HG03060 (cell line): ENCODE measurements around the gene ZNF891.

Source experiments
- ATAC-seq: cut with Tn5 transposase; IDR thresholded peaks from one replicate; pipeline ENCODE4 v1.9.1; 2021; ENCODE audit warnings: low read depth, moderate number of reproducible peaks; ENCODE audit not compliant: unreplicated experiment

Gene ZNF891

GRCh38 chr12:133063556-133063955 is 66.5 kb downstream of the ZNF891 start:
- no peak for ATAC-seq

- no peak for ATAC-seq
These were observed 68.1 kb downstream of the ZNF891 start for GRCh38 chr12:133061954-133062353.

DNA sequence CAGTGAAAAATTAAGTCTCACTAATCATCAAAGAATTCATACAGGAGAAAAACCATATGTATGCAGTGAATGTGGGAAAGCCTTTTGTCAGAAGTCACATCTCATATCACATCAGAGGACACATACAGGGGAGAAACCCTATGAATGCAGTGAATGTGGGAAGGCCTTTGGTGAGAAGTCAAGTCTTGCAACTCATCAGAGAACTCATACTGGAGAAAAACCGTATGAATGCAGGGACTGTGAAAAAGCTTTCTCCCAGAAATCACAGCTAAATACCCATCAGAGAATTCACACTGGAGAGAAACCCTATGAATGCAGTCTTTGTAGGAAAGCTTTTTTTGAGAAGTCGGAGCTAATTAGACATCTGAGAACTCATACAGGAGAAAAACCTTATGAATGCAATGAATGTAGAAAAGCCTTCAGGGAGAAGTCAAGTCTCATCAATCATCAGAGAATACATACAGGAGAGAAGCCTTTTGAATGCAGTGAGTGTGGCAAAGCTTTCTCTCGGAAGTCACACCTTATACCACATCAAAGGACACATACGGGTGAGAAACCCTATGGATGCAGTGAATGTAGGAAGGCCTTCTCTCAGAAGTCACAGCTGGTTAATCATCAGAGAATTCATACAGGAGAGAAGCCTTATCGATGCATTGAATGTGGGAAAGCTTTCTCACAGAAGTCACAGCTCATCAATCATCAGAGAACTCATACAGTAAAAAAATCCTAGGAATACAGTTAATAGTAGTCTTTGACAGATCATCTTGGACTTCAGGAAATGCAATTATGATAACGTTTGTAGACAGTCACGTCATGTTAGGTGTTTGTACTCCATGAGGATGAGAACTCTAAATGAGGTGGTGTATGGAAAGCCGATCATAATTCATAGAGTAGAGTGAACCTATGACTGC is 71.6 kb downstream of the ZNF891 start:
- ATAC-seq, result no peak

GRCh38 chr12:133057446-133057845 is 72.6 kb downstream of the ZNF891 start:
- ATAC-seq, result no peak
